Colonic mucosa (tissue), 4 donors: ENCODE results near the gene FNBP1. TPM values are rescaled to one million over a fixed set of nuclear protein-coding genes. Genes with fewer than 3 reads are reported as not detected.
"Not testable (repeated sequence)": the region's sequence is repeated elsewhere in the genome, so short reads cannot be mapped to it uniquely, and the experiment has no call there.

Experiments used
- DNase-seq: peaks from one replicate; pipeline ENCODE4 v3.0.0-alpha.2; 2020
- H3K27ac ChIP-seq: fragments of 200-600 bp; one replicate; pipeline ENCODE4 v1.8.0; 2021
- H3K27me3 ChIP-seq: fragments of 200-600 bp; one replicate; pipeline ENCODE4 v1.8.0; 2021
- H3K36me3 ChIP-seq: fragments of 200-600 bp; one replicate; pipeline ENCODE4 v1.8.0; 2021
- H3K4me1 ChIP-seq: fragments of 200-600 bp; one replicate; pipeline ENCODE4 v1.8.0; 2021; ENCODE audit warnings: mild to moderate bottlenecking
- H3K4me3 ChIP-seq: fragments of 200-600 bp; one replicate; pipeline ENCODE4 v1.8.0; 2021
- H3K9ac ChIP-seq, 2 donors: one replicate each; pipeline ENCODE4 v1.7.0; 2013; ENCODE audit warnings: control low read depth in 2 of 2, low read depth in 2 of 2, low read length in 2 of 2
- H3K9me3 ChIP-seq: fragments of 200-600 bp; one replicate; pipeline ENCODE4 v1.8.0; 2021
- intact Hi-C: fragments of 100-400 bp; cut with DNase I; formaldehyde crosslinking; loops from one replicate; pipeline ENCODE4 v1.14.1; 2022
- total RNA-seq, 2 donors: library from RNA; stranded (reverse); fragmentation: NEBNext Ultra II Directional in 1 of 2; extraction: Animal tissue kit (Norgen Biotek cat#: 25700) in 1 of 2; gene quantifications; one replicate each; pipeline ENCODE4 v1.2.1, GENCODE V29; 2021
- TF ChIP-seq, protein P1 (sequence below): fragments of 200-600 bp; IDR thresholded peaks from one replicate; pipeline ENCODE4 v1.8.0; 2022; ENCODE audit warnings: antibody characterized with exemption, mild to moderate bottlenecking
- donor health status: healthy.
- donor health status: DM: no; HTN: no; CAD: no.
- donor health status: DM: no; HTN: no; CAD: no.

The FNBP1 gene
- total RNA-seq, 2 donors from 2014 or later = 24.7 to 55.5 TPM

GRCh38 chr9:129952337-129952736 lies 90.7 kb downstream of the FNBP1 start:
- no peak overlapping the region for H3K27ac ChIP-seq
- intact Hi-C loops = no loop called here
- no peak overlapping the region for H3K9ac ChIP-seq
- H3K36me3 ChIP-seq = no peaks in the 10 kb centered on the region
- H3K4me3 ChIP-seq = no peak overlapping the region
- no peaks in the 10 kb centered on the region for H3K27me3 ChIP-seq
- no peaks in the 10 kb centered on the region for H3K4me1 ChIP-seq
- DNase-seq = no peak
- TF ChIP-seq, protein P1, sequence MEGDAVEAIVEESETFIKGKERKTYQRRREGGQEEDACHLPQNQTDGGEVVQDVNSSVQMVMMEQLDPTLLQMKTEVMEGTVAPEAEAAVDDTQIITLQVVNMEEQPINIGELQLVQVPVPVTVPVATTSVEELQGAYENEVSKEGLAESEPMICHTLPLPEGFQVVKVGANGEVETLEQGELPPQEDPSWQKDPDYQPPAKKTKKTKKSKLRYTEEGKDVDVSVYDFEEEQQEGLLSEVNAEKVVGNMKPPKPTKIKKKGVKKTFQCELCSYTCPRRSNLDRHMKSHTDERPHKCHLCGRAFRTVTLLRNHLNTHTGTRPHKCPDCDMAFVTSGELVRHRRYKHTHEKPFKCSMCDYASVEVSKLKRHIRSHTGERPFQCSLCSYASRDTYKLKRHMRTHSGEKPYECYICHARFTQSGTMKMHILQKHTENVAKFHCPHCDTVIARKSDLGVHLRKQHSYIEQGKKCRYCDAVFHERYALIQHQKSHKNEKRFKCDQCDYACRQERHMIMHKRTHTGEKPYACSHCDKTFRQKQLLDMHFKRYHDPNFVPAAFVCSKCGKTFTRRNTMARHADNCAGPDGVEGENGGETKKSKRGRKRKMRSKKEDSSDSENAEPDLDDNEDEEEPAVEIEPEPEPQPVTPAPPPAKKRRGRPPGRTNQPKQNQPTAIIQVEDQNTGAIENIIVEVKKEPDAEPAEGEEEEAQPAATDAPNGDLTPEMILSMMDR = no peak
- no peaks in the 10 kb centered on the region for H3K9me3 ChIP-seq

GRCh38 chr9:129949821-129950220 lies 93.2 kb downstream of the FNBP1 start:
- Histone ChIP-seq H3K4me3 (no peak overlapping the region), H3K9ac (no peak overlapping the region), H3K27me3 (no peaks in the 10 kb centered on the region), H3K9me3 (no peaks in the 10 kb centered on the region), H3K27ac (peak overlapping the region; percentile 30), H3K4me1 (no peaks in the 10 kb centered on the region), H3K36me3 (no peaks in the 10 kb centered on the region)
- no peak for DNase-seq
- intact Hi-C loops = no loop called here
- TF ChIP-seq, protein P1 = no peak

- H3K9me3 ChIP-seq, H3K36me3 ChIP-seq, H3K27ac ChIP-seq, H3K4me1 ChIP-seq, H3K4me3 ChIP-seq, intact Hi-C loops, H3K9ac ChIP-seq, DNase-seq, H3K27me3 ChIP-seq: not testable (repeated sequence)
These were observed 94.4 kb downstream of the FNBP1 start for GRCh38 chr9:129948626-129949025.

DNA sequence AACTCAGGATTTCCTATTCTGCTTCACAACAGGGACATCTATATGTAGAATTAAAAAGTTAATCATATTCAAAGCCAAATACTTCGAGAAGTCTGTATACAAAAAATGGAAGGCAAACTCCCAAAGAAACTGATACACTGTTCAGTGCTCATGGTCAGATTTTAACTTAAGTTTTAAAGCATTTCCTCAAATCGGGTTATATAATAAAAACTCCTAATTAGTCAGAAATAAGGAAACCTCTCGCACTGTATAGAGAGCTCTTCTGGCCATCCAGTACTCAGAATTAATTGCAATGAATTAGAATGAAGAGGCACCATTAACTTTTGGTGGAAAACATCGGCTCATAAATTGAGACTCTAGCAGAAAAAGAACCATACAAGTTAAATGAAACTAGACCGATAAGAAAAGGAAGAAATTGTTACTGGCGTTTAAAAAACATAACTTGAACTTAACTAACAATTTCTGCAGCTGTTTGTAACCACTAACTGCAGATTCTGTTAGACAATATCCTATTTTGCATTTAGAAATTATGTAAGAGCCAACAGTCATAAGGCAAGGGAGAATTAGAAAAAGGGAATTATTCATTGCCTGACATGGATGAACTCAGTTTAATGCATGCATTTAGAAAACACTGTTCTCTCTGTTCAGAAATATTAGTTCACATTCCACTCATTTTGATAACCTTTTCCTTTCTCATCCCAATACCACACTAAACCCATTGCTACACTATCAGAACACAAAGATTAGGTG lies 96.6 kb downstream of the FNBP1 start:
- DNase-seq = no peak
- Histone ChIP-seq H3K9ac (no peak overlapping the region), H3K27ac (peak overlapping the region; percentile 35), H3K4me1 (no peaks in the 10 kb centered on the region), H3K9me3 (no peaks in the 10 kb centered on the region), H3K36me3 (no peaks in the 10 kb centered on the region), H3K4me3 (no peak overlapping the region), H3K27me3 (no peaks in the 10 kb centered on the region)
- TF ChIP-seq, protein P1 = no peak
- intact Hi-C loops = no loop called here

DNA sequence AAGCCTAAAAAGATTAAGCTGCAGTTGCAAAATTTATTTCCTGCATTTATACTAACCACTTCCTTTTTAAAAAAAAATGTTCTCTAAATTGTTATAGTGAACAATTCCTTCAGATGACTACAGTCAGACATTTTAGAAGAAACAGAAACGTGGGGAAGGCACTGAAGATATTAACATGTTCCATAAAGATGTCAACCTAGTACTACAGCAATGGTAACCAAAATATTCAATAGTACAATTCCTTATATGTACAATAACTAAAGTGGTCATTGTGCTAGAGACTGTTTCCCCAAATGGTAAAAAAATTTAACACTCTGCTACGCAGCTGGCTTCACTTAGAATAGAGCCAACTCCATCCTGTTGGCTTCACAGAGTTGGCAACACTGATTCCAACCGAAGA lies 97.7 kb downstream of the FNBP1 start:
- intact Hi-C loops = no loop called here
- Histone ChIP-seq H3K4me3 (no peak overlapping the region), H3K27me3 (no peaks in the 10 kb centered on the region), H3K9ac (no peak overlapping the region), H3K36me3 (no peaks in the 10 kb centered on the region), H3K27ac (peak overlapping the region; percentile 35), H3K9me3 (no peaks in the 10 kb centered on the region), H3K4me1 (no peaks in the 10 kb centered on the region)
- no peak for DNase-seq
- TF ChIP-seq, protein P1 = no peak

DNA sequence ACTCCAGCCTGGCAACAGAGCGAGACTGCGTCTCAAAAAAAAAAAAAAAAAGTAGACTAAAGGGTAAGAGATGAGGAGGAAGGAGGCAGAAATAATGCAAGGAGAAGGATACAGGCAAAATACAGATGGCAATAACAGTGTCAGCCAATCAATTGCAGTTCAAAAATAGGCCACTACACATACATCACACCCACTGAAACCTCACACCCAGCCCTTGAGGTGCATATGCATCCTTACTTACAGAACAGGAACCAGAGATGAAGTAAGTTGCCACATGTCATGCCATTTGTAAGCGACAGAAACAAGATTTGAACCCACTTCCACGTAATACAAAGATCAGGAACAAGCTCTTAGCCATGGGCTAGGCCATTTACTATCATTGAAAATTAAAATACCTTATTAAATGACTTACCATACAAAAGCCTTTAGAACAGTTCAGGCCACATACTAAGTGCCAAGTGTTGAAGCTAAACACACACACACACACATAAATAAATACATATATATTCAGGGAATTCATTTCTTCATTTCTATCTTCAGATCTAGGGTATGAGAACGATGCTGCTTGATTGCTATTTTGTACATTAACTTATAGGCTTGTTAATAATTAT lies 98.4 kb downstream of the FNBP1 start:
- H3K4me3 ChIP-seq = no peak overlapping the region
- intact Hi-C loops = no loop called here
- no peaks in the 10 kb centered on the region for H3K36me3 ChIP-seq
- peak overlapping the region; percentile 35 for H3K27ac ChIP-seq
- H3K27me3 ChIP-seq = no peaks in the 10 kb centered on the region
- TF ChIP-seq, protein P1 = no peak
- H3K4me1 ChIP-seq = no peaks in the 10 kb centered on the region
- no peaks in the 10 kb centered on the region for H3K9me3 ChIP-seq
- peak overlapping the region in 1 of 2 donors; percentile 5 for H3K9ac ChIP-seq
- DNase-seq = no peak
